Lower leg skin (tissue), 3 donors: ENCODE data around the gene AURKAIP1.

Source experiments
- CTCF ChIP-seq, 3 donors: fragments of 450-650 bp; IDR thresholded peaks; one replicate each; pipeline ENCODE4 v1.5.1; 2016; ENCODE audit warnings: antibody characterized with exemption in 3 of 3, mild to moderate bottlenecking in 3 of 3, moderate library complexity in 2 of 3
- POLR2A ChIP-seq, 2 donors: fragments of 450-650 bp; IDR thresholded peaks; one replicate each; pipeline ENCODE4 v1.6.1; 2016 to 2017; ENCODE audit warnings: antibody characterized with exemption in 2 of 2, mild to moderate bottlenecking in 1 of 2, moderate library complexity in 1 of 2

GRCh38 chr1:1361982-1362423 is 13.0 kb downstream of the AURKAIP1 start:
- TF ChIP-seq CTCF (IDR thresholded peaks at IDR 0.05) (no peak), POLR2A (IDR thresholded peaks at IDR 0.05) (no peak)
